Kidney (tissue), 14 donors: Measurements from ENCODE around the gene ABCA1. TPM values are rescaled to one million over a fixed set of nuclear protein-coding genes. Genes with fewer than 3 reads are reported as not detected.

Experiments used
- DNase-seq, 5 donors: peaks; one replicate each; pipeline ENCODE4 v3.0.0-alpha.2; 2013 to 2020
- FAIRE-seq: peaks from 2 replicates; lab custom pipeline; 2012; peaks lifted over from hg19 to GRCh38; lab: Jason Lieb, UNC
- H3K27ac ChIP-seq, 2 donors: one replicate each; pipeline ENCODE4 v1.7.0; 2013; ENCODE audit warnings: low read depth in 2 of 2, low read length in 2 of 2, inconsistent platforms in 1 of 2
- H3K27me3 ChIP-seq: one replicate; pipeline ENCODE4 v1.7.1; 2013; ENCODE audit warnings: low read length, inconsistent platforms; ENCODE audit not compliant: control insufficient read depth, insufficient read depth
- H3K36me3 ChIP-seq, 3 donors: one replicate each; pipeline versions ENCODE4 v1.7.0 to v1.7.1; 2013; ENCODE audit warnings: low read length in 3 of 3, control low read depth in 1 of 3, inconsistent platforms in 1 of 3; ENCODE audit not compliant: insufficient read depth in 3 of 3, control insufficient read depth in 2 of 3
- H3K4me1 ChIP-seq, 3 donors: one replicate each; pipeline versions ENCODE4 v1.7.0 to v1.7.1; 2013; ENCODE audit warnings: low read length in 3 of 3, inconsistent platforms in 1 of 3, low read depth in 1 of 3; ENCODE audit not compliant: control insufficient read depth in 2 of 3, insufficient read depth in 2 of 3
- H3K4me3 ChIP-seq, 3 donors: one replicate each; pipeline versions ENCODE4 v1.7.0 to v1.8.1; 2013; ENCODE audit warnings: low read length in 3 of 3, control low read depth in 1 of 3, inconsistent platforms in 1 of 3
- H3K9ac ChIP-seq, 3 donors: one replicate each; pipeline versions ENCODE4 v1.7.0 to v1.7.1; 2013; ENCODE audit warnings: low read length in 3 of 3, control low read depth in 1 of 3, inconsistent platforms in 1 of 3
- H3K9me3 ChIP-seq, 3 donors: one replicate each; pipeline versions ENCODE4 v1.7.0 to v1.7.1; 2013; ENCODE audit warnings: low read length in 3 of 3, control low read depth in 1 of 3, inconsistent platforms in 1 of 3; ENCODE audit not compliant: control insufficient read depth in 2 of 3, insufficient read depth in 1 of 3
- intact Hi-C: fragments of 100-400 bp; cut with DNase I; formaldehyde crosslinking; loops from one replicate; pipeline ENCODE4 v1.11.1; 2022
- polyA plus RNA-seq: library from polyadenylated mRNA; stranded (reverse); fragments of 350-450 nt; fragmentation: Illumina TruSeq; extraction: RNeasy Lipid Tissue Mini Kit (QIAGEN cat#74804); gene quantifications from one replicate; pipeline ENCODE4 v1.2.3, GENCODE V29; 2014; ENCODE audit warnings: low read depth, low replicate concordance; ENCODE audit not compliant: insufficient read depth
- total RNA-seq: library from RNA; stranded (reverse); fragmentation: NEBNext Ultra II Directional; extraction: Animal tissue kit (Norgen Biotek cat#: 25700); gene quantifications from one replicate; pipeline ENCODE4 v1.2.1, GENCODE V29; 2021
- TF ChIP-seq, protein P1 (sequence below): IDR thresholded peaks from 3 replicates; pipeline ENCODE4 v1.5.1; 2012; ENCODE audit warnings: mild to moderate bottlenecking, moderate library complexity, borderline replicate concordance; ENCODE audit not compliant: insufficient read depth; ENCODE audit errors: extremely low read depth
- donor health status: control.
- donor health status: control.
- donor health status: control.
- donor health status: control.
- donor health status: control.
- donor health status: DM: yes; HTN: yes; CAD: no.
- donor health status: Normal renal cell carcinoma (clear cell type).

ABCA1 gene
- total and polyA plus RNA-seq, 2 donors from 2014 or later = 1.4 to 26.1 TPM

DNA sequence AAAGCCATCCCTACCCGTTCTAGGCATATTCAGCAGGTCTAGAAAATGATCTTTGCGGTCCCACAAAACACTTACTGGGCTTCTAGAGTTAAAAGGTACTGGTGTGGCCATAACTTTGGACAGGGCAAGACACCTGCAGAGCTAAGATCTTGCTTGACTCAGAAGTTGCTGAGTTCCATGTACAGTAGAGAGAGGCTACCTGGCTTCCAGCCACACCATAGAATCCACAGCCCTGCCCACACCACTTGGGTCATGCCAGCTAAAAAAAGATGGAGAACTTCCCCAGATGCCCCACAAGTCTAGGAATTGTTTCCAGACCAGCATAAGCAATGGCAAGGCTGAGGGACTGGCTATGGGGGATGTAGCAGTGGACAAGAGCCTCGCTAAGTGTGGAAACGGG lies 52.1 kb downstream of the ABCA1 start:
- DNase-seq (no peak), FAIRE-seq (no peak)
- H3K4me1 ChIP-seq = peaks cover 0 to 3% (median 0%) of the 10 kb centered on the region in 3 donors
- intact Hi-C loops = no loop called here
- H3K27me3 ChIP-seq = no peaks in the 10 kb centered on the region
- no peaks in the 10 kb centered on the region for H3K9me3 ChIP-seq
- no peak overlapping the region for H3K9ac ChIP-seq
- no peak overlapping the region for H3K27ac ChIP-seq
- TF ChIP-seq, protein P1, sequence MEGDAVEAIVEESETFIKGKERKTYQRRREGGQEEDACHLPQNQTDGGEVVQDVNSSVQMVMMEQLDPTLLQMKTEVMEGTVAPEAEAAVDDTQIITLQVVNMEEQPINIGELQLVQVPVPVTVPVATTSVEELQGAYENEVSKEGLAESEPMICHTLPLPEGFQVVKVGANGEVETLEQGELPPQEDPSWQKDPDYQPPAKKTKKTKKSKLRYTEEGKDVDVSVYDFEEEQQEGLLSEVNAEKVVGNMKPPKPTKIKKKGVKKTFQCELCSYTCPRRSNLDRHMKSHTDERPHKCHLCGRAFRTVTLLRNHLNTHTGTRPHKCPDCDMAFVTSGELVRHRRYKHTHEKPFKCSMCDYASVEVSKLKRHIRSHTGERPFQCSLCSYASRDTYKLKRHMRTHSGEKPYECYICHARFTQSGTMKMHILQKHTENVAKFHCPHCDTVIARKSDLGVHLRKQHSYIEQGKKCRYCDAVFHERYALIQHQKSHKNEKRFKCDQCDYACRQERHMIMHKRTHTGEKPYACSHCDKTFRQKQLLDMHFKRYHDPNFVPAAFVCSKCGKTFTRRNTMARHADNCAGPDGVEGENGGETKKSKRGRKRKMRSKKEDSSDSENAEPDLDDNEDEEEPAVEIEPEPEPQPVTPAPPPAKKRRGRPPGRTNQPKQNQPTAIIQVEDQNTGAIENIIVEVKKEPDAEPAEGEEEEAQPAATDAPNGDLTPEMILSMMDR = no peak
- H3K4me3 ChIP-seq = no peak overlapping the region
- H3K36me3 ChIP-seq = peaks cover 0 to 9% (median 0%) of the 10 kb centered on the region in 3 donors

DNA sequence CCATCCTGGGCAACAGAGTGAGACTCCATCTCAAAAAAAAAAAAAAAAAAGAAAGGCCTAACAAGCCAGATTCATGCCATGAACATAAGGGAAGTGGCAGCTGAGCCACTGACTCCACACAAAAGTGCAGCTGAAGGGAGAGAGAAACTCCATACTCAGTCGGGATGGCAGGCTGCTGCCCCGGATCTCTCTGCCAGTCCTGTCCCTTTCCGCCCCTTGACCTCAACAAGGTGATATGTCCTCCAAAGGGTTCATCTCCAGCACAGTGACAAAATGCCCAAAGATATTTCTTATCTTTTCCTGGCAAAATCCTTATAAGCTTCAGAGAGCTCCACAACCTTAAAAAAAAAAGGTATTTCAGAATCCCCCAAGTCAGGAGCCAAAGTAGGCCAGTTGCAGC lies 52.6 kb downstream of the ABCA1 start:
- H3K27ac ChIP-seq = no peak overlapping the region
- H3K4me1 ChIP-seq = peaks cover 0 to 3% (median 0%) of the 10 kb centered on the region in 3 donors
- no peaks in the 10 kb centered on the region for H3K27me3 ChIP-seq
- DNase-seq = no peak
- intact Hi-C loops = no loop called here
- no peaks in the 10 kb centered on the region for H3K9me3 ChIP-seq
- peaks cover 0 to 9% (median 0%) of the 10 kb centered on the region in 3 donors for H3K36me3 ChIP-seq
- TF ChIP-seq, protein P1 = no peak
- FAIRE-seq = no peak
- H3K4me3 ChIP-seq = no peak overlapping the region
- H3K9ac ChIP-seq = no peak overlapping the region

DNA sequence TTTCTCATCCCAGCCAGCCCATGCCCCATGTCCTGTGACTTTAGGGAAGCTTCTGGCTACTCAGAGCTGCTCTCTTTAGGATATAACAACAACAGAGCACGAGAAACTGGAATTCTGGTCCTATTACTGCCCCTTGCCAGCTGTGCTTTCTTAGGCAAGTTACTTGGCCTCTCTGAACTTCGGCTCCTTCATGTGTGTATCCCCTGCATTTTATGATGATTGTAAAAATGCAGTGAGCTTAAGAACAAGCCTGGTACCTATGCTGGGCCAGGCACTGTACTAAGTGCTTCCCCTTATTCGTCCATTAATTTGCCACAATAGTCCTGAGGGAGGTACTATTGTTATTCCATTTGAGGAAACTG lies 54.5 kb downstream of the ABCA1 start:
- no peaks in the 10 kb centered on the region for H3K9me3 ChIP-seq
- FAIRE-seq = no peak
- intact Hi-C loops = no loop called here
- H3K27me3 ChIP-seq = no peaks in the 10 kb centered on the region
- H3K36me3 ChIP-seq = peaks cover 0 to 6% (median 0%) of the 10 kb centered on the region in 3 donors
- H3K27ac ChIP-seq = peak overlapping the region in 1 of 2 donors; percentile 36
- no peak for DNase-seq
- TF ChIP-seq, protein P1 = no peak
- peaks cover 4 to 16% (median 13%) of the 10 kb centered on the region in 3 donors for H3K4me1 ChIP-seq
- no peak overlapping the region for H3K4me3 ChIP-seq
- no peak overlapping the region for H3K9ac ChIP-seq
